DMS153 (cell line): Measurements from ENCODE around the gene SPEG.

ENCODE experiments used
- DNase-seq: peaks from one replicate; lab custom pipeline; 2025; lab: John Stamatoyannopoulos, UW

Gene SPEG

GRCh38 chr2:219497495-219498279, 63.0 kb downstream of the SPEG start:
- no peak for DNase-seq

GRCh38 chr2:219498280-219499057, 63.8 kb downstream of the SPEG start, which contains the start of gene GMPPA:
TSS of gene GMPPA (plus strand) at chr2:219498891. CDS start at chr2:219499976, 1,085 bp downstream.
- peak; percentile 96 for DNase-seq

GRCh38 chr2:219499058-219499307, 64.3 kb downstream of the SPEG start:
- DNase-seq: no peak

GRCh38 chr2:219499555-219499954, 64.9 kb downstream of the SPEG start:
- DNase-seq: no peak

GRCh38 chr2:219500135-219500534, 65.5 kb downstream of the SPEG start:
- DNase-seq: no peak

GRCh38 chr2:219501849-219502248, 67.2 kb downstream of the SPEG start:
- DNase-seq: no peak

GRCh38 chr2:219502618-219503017, 68.0 kb downstream of the SPEG start:
- DNase-seq: no peak

- no peak for DNase-seq
These were observed 70.9 kb downstream of the SPEG start for GRCh38 chr2:219505585-219505984.

- no peak for DNase-seq
These were observed 71.6 kb downstream of the SPEG start for GRCh38 chr2:219506153-219506801.

GRCh38 chr2:219506802-219507526, 72.3 kb downstream of the SPEG start:
- DNase-seq: no peak

- DNase-seq: no peak
These were observed 73.2 kb downstream of the SPEG start for GRCh38 chr2:219507581-219508443.

GRCh38 chr2:219508444-219508734, 73.7 kb downstream of the SPEG start:
- no peak for DNase-seq

- DNase-seq: no peak
These were observed 74.5 kb downstream of the SPEG start for GRCh38 chr2:219508971-219509779.

GRCh38 chr2:219509780-219510511, 75.3 kb downstream of the SPEG start:
- DNase-seq: peak; percentile 26

- DNase-seq: no peak
These were observed 76.0 kb downstream of the SPEG start for GRCh38 chr2:219510512-219511135.

GRCh38 chr2:219511547-219512325, 77.1 kb downstream of the SPEG start:
- no peak for DNase-seq

- DNase-seq: no peak
These were observed 78.0 kb downstream of the SPEG start for GRCh38 chr2:219512524-219513216.

GRCh38 chr2:219513787-219514186, 79.1 kb downstream of the SPEG start:
- no peak for DNase-seq
